MM.1S (cell line): ENCODE data around the gene LRMDA.
"Not testable (repeated sequence)": the region's sequence is repeated elsewhere in the genome, so short reads cannot be mapped to it uniquely, and the experiment has no call there.

Experiments used
- DNase-seq: peaks from one replicate; pipeline ENCODE4 v3.0.0-alpha.2; 2015
- H2AFZ ChIP-seq: fragments of 300-600 bp; sonication (generic); 2 replicates; pipeline ENCODE4 v1.6.0; 2016; ENCODE audit warnings: antibody characterized with exemption, low read length
- H3F3A ChIP-seq: fragments of 300-600 bp; sonication (generic); 2 replicates; pipeline ENCODE4 v1.6.1; 2016; ENCODE audit warnings: mild to moderate bottlenecking, antibody characterized with exemption, low read length, moderate library complexity, mixed read lengths; ENCODE audit not compliant: insufficient read depth
- H3K27ac ChIP-seq: fragments of 300-600 bp; sonication (generic); 2 replicates; pipeline ENCODE4 v1.5.1; 2016; ENCODE audit warnings: mild to moderate bottlenecking, low read length
- H3K27me3 ChIP-seq: fragments of 300-600 bp; sonication (generic); replicated peaks from 2 replicates; pipeline ENCODE4 v1.6.0; 2016; ENCODE audit warnings: low read length; ENCODE audit not compliant: insufficient read depth
- H3K36me3 ChIP-seq: fragments of 300-600 bp; sonication (generic); replicated peaks from 2 replicates; pipeline ENCODE4 v1.6.1; 2016; ENCODE audit warnings: mild to moderate bottlenecking, low read length, mixed read lengths; ENCODE audit not compliant: insufficient read depth
- H3K4me1 ChIP-seq: fragments of 300-600 bp; sonication (generic); 2 replicates; pipeline ENCODE4 v1.6.1; 2016; ENCODE audit warnings: low read length, mixed read lengths
- H3K4me2 ChIP-seq: fragments of 300-600 bp; sonication (generic); 2 replicates; pipeline ENCODE4 v1.6.0; 2016; ENCODE audit warnings: low read depth, low read length
- H3K4me3 ChIP-seq: fragments of 300-600 bp; sonication (generic); 2 replicates; pipeline ENCODE4 v1.5.1; 2016; ENCODE audit warnings: low read length, mixed read lengths
- H3K79me2 ChIP-seq: fragments of 300-600 bp; sonication (generic); 2 replicates; pipeline ENCODE4 v1.6.1; 2016; ENCODE audit warnings: mixed run types, low read length, mixed read lengths
- H3K9ac ChIP-seq: fragments of 300-600 bp; sonication (generic); 2 replicates; pipeline ENCODE4 v1.6.1; 2016; ENCODE audit warnings: low read length, mixed read lengths
- H3K9me2 ChIP-seq: fragments of 300-600 bp; sonication (generic); replicated peaks from 2 replicates; pipeline ENCODE4 v1.6.1; 2016; ENCODE audit warnings: mild to moderate bottlenecking, low read length, mixed read lengths; ENCODE audit not compliant: insufficient read depth
- H3K9me3 ChIP-seq: fragments of 300-600 bp; sonication (generic); replicated peaks from 2 replicates; pipeline ENCODE4 v1.6.1; 2016; ENCODE audit warnings: mild to moderate bottlenecking, low read length, mixed read lengths; ENCODE audit not compliant: insufficient read depth
- H4K20me1 ChIP-seq: fragments of 300-600 bp; sonication (generic); 2 replicates; pipeline ENCODE4 v1.6.1; 2016; ENCODE audit warnings: mild to moderate bottlenecking, low read length, moderate library complexity, mixed read lengths; ENCODE audit not compliant: insufficient read depth
- EZH2 ChIP-seq: fragments of 300-600 bp; sonication (generic); optimal IDR thresholded peaks from 2 replicates; pipeline ENCODE3; 2017; ENCODE audit warnings: low read depth, mild to moderate bottlenecking, antibody characterized with exemption, low read length, mixed read lengths
- EZH2phosphoT487 ChIP-seq: fragments of 300-600 bp; sonication (generic); IDR thresholded peaks from 2 replicates; pipeline ENCODE4 v1.6.1; 2018; ENCODE audit warnings: antibody characterized with exemption, low read length
- TF ChIP-seq, protein P1 (sequence below): fragments of 300-600 bp; sonication (generic); IDR thresholded peaks from 2 replicates; pipeline ENCODE4 v1.5.1; 2016; ENCODE audit warnings: antibody characterized with exemption, low read length, mixed read lengths

The LRMDA gene

DNA sequence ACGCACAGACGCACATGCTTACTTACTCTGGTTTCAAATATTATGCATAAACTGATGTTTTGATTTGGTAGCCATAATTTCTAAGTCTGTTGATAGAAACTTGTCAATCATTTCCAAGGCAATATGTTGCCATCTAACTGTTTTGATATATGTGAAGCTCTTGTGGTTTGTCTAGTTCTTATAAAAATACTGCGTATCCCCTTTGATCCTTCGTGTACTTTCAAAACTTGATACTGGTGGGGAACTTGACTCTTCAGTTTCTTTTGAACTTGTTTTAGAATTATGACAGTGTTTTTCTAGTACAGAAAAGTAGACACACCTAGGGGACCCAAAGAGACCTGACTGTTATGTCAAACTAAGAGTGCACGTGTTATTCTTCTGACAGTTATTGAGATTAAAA, 708.0 kb downstream of the LRMDA start:
- no peak overlapping the region for H3K4me3 ChIP-seq
- H4K20me1 ChIP-seq = no peaks in the 10 kb centered on the region
- H3K27ac ChIP-seq = no peak overlapping the region
- TF ChIP-seq, protein P1, sequence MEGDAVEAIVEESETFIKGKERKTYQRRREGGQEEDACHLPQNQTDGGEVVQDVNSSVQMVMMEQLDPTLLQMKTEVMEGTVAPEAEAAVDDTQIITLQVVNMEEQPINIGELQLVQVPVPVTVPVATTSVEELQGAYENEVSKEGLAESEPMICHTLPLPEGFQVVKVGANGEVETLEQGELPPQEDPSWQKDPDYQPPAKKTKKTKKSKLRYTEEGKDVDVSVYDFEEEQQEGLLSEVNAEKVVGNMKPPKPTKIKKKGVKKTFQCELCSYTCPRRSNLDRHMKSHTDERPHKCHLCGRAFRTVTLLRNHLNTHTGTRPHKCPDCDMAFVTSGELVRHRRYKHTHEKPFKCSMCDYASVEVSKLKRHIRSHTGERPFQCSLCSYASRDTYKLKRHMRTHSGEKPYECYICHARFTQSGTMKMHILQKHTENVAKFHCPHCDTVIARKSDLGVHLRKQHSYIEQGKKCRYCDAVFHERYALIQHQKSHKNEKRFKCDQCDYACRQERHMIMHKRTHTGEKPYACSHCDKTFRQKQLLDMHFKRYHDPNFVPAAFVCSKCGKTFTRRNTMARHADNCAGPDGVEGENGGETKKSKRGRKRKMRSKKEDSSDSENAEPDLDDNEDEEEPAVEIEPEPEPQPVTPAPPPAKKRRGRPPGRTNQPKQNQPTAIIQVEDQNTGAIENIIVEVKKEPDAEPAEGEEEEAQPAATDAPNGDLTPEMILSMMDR = no peak
- no peak for TF ChIP-seq EZH2
- no peak overlapping the region for H3K9ac ChIP-seq
- no peaks in the 10 kb centered on the region for H3K9me2 ChIP-seq
- no peak overlapping the region for H3K4me2 ChIP-seq
- H3K36me3 ChIP-seq = no peaks in the 10 kb centered on the region
- no peaks in the 10 kb centered on the region for H3K9me3 ChIP-seq
- no peaks in the 10 kb centered on the region for H3K79me2 ChIP-seq
- no peaks in the 10 kb centered on the region for H3F3A ChIP-seq
- H3K4me1 ChIP-seq = no peaks in the 10 kb centered on the region
- no peak overlapping the region for H2AFZ ChIP-seq
- no peak for DNase-seq
- no peaks in the 10 kb centered on the region for H3K27me3 ChIP-seq

DNA sequence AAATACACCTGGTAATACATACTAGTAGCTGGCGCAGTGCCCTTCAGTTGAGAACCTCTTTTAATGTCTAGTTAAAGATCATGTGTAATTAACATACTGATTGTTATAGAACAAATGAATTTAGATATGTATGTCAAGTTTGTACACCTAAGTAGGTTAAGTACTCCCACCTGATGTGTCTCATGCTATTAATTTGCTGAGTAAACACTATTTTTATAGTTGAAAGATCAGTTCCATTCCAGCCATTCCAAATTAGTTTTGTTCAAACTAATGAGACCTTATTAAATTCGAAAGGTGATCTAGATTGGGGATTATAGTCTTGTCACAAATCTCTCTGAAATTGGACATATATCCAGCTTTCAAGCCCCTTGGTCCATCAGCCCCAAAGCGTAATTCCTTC, 710.0 kb downstream of the LRMDA start:
- H3K9ac ChIP-seq = no peak overlapping the region
- H3F3A ChIP-seq = no peaks in the 10 kb centered on the region
- no peaks in the 10 kb centered on the region for H3K9me3 ChIP-seq
- no peaks in the 10 kb centered on the region for H3K9me2 ChIP-seq
- DNase-seq = no peak
- TF ChIP-seq, protein P1 = no peak
- TF ChIP-seq EZH2 (no peak), EZH2phosphoT487 (no peak)
- no peak overlapping the region for H3K27ac ChIP-seq
- H4K20me1 ChIP-seq = no peaks in the 10 kb centered on the region
- H3K4me3 ChIP-seq = no peak overlapping the region
- H3K27me3 ChIP-seq = no peaks in the 10 kb centered on the region
- no peak overlapping the region for H2AFZ ChIP-seq
- H3K4me2 ChIP-seq = no peak overlapping the region
- no peaks in the 10 kb centered on the region for H3K4me1 ChIP-seq
- no peaks in the 10 kb centered on the region for H3K79me2 ChIP-seq
- no peaks in the 10 kb centered on the region for H3K36me3 ChIP-seq

DNA sequence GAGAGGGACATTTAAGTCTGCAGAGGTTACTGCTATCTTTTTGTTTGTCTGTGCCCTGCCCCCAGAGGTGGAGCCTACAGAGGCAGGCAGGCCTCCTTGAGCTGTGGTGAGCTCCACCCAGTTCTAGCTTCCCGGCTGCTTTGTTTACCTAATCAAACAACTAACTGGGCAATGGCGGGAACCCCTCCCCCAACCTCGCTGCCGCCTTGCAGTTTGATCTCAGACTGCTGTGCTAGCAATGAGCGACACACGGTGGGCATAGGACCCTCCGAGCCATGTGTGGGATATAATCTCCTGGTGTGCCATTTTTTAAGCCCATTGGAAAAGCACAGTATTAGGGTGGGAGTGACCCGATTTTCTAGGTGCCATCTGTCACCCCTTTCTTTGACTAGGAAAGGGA, 716.8 kb downstream of the LRMDA start:
- not testable (repeated sequence) for H3F3A ChIP-seq, H3K79me2 ChIP-seq, H3K27ac ChIP-seq, H3K4me2 ChIP-seq, H3K36me3 ChIP-seq, H3K9ac ChIP-seq, DNase-seq, H3K27me3 ChIP-seq, H4K20me1 ChIP-seq, H3K9me3 ChIP-seq, H3K4me3 ChIP-seq, H3K9me2 ChIP-seq, H3K4me1 ChIP-seq, H2AFZ ChIP-seq

DNA sequence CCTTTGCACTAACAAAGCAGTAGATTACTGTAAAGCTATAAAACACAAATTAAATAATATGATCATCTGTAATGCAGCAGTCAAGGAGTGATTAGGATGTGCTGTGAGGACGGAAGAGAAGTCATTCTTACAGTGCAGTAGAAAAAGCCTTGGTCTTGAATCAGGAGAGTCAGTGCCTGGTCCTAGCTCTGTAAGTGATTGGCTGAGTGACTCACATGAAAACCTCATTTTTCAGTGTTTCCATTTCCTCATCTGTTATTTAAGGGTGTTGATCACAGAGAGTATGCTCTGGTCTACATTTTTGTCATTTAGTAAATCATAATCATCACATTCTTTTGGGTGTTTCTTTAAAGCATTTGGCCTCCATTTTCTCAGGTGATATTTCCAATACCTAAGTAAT, 717.8 kb downstream of the LRMDA start:
- H3K27me3 ChIP-seq = no peaks in the 10 kb centered on the region
- no peak overlapping the region for H3K4me3 ChIP-seq

More for the DNA sequence above, 717.8 kb downstream of the LRMDA start:
- TF ChIP-seq, protein P1 = no peak
- TF ChIP-seq EZH2phosphoT487 = no peak
- no peak for TF ChIP-seq EZH2
- Histone ChIP-seq H3K79me2 (no peaks in the 10 kb centered on the region), H3K4me1 (no peaks in the 10 kb centered on the region), H3K4me2 (no peak overlapping the region), H3K9me2 (no peaks in the 10 kb centered on the region), H3K9ac (no peak overlapping the region), H3F3A (no peaks in the 10 kb centered on the region), H3K36me3 (no peaks in the 10 kb centered on the region), H2AFZ (no peak overlapping the region), H3K27ac (no peak overlapping the region), H3K9me3 (no peaks in the 10 kb centered on the region), H4K20me1 (no peaks in the 10 kb centered on the region)
- DNase-seq = no peak
